AG20443 (cell line): Measurements from ENCODE around the gene OR8H3.
"Not testable (repeated sequence)": the region's sequence is repeated elsewhere in the genome, so short reads cannot be mapped to it uniquely, and the experiment has no call there.

Source experiments
- DNase-seq: peaks from one replicate; pipeline ENCODE4 v3.0.0; 2012; ENCODE audit warnings: low spot score, mixed read lengths

OR8H3 gene

GRCh38 chr11:56122073-56122472 is at the start of gene OR8H3:
Gene OR8H3, plus strand, starts transcription at chr11:56122373. Its CDS starts 0 bp downstream, at chr11:56122373.
- no peak for DNase-seq

DNA sequence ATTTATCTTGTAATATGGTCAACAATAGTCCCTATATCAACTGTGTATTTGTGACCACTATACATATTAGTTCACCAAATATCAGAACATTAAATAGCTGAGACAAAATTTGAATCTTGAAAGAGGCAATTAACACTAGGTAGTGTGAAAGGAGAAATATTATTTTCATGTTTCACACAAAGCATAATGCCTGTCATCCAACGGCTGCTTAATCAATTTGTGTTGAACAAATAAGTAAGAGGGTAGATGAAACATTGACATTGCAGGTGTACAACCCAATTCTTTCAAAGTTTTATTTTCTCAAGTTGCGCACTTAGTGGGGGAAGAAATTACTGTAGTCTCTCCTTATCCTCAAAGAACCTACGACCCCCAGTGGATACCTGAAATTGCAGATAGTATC is 32.5 kb upstream of the OR8H3 start:
- no peak for DNase-seq

DNA sequence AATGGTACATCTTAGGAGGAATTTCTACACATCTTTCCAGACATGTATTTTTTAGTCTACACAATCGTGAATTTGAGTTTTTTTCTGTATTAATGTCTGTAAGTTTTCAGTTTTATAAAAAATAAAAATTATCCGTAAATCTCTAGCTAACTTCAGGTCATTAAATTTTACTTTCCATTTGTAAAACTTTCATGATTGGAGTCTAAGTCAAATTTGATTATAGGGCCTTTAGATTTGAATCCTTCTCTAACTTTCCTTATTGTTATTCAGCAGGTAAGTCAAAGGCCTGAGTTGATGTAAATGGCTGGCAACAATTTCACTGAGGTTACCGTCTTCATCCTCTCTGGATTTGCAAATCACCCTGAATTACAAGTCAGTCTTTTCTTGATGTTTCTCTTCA is 29.2 kb upstream of the OR8H3 start, which contains the start of gene OR8I2:
Gene OR8I2 (plus strand): TSS at position 301 of the 400 bp plus-strand sequence. CDS start 0 bp downstream, at position 301.
- no peak for DNase-seq

GRCh38 chr11:56103210-56103737 is 18.9 kb upstream of the OR8H3 start, which contains the start of gene OR8H2:
Gene OR8H2, plus strand, starts transcription at chr11:56103687. Its CDS starts 1,356 bp downstream, at chr11:56105043.
- no peak for DNase-seq

GRCh38 chr11:56140151-56140661 is 18.0 kb downstream of the OR8H3 start, which contains the start of gene OR8J3:
Gene OR8J3, minus strand, starts transcription at chr11:56140201. Its CDS starts 2,483 bp downstream, at chr11:56137718.
- no peak for DNase-seq

GRCh38 chr11:56143681-56144080 is 21.5 kb downstream of the OR8H3 start:
- DNase-seq = not testable (repeated sequence)

DNA sequence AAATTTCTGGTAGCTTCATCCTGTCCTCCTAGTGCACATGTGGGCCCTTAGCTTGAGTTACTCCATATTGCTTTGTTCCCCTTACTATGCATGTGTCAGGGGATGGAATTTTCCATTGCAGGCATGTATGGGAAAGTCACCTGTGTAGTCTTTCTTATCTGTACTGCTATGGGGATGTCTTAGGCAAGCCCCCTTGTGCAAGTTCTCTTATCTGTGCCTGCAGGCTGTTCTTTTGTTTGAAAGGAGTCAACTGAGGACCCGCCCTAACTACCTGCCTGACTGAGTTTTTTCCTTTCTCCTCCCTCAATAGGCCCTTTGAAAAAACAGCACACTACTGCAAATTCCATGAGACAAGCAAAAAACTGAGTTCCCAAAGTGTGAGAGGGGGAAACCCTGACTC is 29.2 kb downstream of the OR8H3 start:
- DNase-seq = no peak

- no peak for DNase-seq
Measured at GRCh38 chr11:56152333-56152732, 30.2 kb downstream of the OR8H3 start.

DNA sequence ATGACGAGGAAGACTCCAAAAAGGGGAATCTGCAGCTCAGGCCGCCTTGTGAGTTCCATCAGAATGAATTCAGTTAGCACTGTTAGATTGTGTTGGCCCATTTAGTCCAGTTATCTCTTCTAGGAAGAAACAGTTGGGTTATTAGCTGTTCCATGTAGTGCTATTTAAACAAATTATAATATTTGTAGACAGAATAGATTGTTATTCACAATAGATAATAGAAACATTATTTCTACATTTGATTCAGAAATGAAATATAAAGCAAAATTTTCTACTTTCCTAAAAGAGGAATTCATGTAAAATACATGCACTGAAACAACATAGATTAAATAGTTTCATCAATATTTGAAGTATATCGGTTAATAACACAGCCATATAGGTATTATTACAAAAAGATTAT is 38.0 kb downstream of the OR8H3 start, which contains the start of gene OR8K5:
Gene OR8K5 (minus strand): TSS at position 101 of the 400 bp plus-strand sequence. CDS start 0 bp downstream, at position 101.
- no peak for DNase-seq

- no peak for DNase-seq
Measured at GRCh38 chr11:56163804-56164203, 41.6 kb downstream of the OR8H3 start.

- no peak for DNase-seq
Measured at GRCh38 chr11:56172256-56172830, 50.2 kb downstream of the OR8H3 start.
